ENCODE measurements around the gene DMKN. TPM values are rescaled to one million over a fixed set of nuclear protein-coding genes. Genes with fewer than 3 reads are reported as not detected.

Gene DMKN
- total RNA-seq, 2 donors from 2014 or later, result 50.9 to 80.5 TPM

DNA sequence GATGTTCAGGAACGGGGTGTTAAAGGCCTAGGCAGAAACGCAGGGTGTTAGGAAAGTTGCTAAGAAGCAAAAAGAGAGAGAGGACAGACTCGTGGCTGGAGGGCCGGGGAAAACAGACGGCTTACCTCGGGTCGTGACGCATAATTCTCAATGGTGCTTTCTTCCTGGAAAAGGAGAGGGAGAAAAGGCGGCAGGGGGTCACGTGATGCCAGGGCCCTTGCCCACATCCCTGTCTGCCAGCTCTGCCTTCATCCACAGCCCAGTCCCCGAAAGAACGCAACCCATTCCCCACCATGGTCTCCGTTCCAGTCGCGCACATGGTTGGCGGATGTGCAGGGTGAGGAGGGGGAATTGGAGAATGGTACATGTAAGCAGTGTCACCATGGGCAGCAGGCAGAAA, 24.8 kb downstream of the DMKN start:
- TF ChIP-seq, protein P1, sequence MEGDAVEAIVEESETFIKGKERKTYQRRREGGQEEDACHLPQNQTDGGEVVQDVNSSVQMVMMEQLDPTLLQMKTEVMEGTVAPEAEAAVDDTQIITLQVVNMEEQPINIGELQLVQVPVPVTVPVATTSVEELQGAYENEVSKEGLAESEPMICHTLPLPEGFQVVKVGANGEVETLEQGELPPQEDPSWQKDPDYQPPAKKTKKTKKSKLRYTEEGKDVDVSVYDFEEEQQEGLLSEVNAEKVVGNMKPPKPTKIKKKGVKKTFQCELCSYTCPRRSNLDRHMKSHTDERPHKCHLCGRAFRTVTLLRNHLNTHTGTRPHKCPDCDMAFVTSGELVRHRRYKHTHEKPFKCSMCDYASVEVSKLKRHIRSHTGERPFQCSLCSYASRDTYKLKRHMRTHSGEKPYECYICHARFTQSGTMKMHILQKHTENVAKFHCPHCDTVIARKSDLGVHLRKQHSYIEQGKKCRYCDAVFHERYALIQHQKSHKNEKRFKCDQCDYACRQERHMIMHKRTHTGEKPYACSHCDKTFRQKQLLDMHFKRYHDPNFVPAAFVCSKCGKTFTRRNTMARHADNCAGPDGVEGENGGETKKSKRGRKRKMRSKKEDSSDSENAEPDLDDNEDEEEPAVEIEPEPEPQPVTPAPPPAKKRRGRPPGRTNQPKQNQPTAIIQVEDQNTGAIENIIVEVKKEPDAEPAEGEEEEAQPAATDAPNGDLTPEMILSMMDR (IDR thresholded peaks at IDR 0.05), result no peak
- no peak for TF ChIP-seq POLR2AphosphoS5 (IDR thresholded peaks at IDR 0.05)
- no peak for TF ChIP-seq POLR2A (IDR thresholded peaks at IDR 0.05)
- DNase-seq (ENCODE audit: low spot score), result no peak
- H3K4me1 ChIP-seq (replicated peaks), result no peaks in the 10 kb centered on the region
- no peak overlapping the region for H3K27ac ChIP-seq
- 82% methylated on average over 16 of the region's 16 CpGs for WGBS
- no peaks in the 10 kb centered on the region for H3K9me3 ChIP-seq
- no peak overlapping the region for H3K4me3 ChIP-seq
- no peaks in the 10 kb centered on the region for H3K27me3 ChIP-seq (replicated peaks; ENCODE audit: insufficient read depth)
- intact Hi-C loops (cut with DNase I), result no loop called here
- no peaks in the 10 kb centered on the region for H3K36me3 ChIP-seq

DNA sequence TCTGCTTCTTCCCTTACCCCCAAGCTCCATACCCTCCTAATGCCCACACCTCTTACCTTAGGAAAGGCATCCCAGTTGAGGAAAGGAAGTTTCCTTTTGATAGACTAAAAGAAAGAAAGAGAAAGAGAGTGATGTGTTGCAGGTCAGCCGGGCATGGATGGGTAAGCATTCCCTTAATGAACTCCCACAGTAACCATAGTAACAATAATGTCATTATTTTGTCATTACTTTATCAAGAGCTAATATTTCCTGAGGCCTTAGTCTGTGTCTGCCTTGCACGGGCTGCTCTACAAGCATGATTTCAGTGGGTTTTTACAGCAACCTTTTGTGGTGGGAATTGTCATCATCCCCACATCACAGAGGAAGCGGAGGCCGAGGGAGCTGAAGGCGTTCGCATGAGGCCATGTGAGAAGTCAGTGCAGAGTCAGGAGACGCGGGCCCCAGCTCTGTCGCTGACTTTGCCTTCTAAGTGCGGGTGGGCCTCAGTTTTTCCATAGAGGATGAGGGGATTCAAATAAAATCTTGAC, 25.7 kb downstream of the DMKN start:
- Histone ChIP-seq H3K9me3 (no peaks in the 10 kb centered on the region), H3K27me3 (replicated peaks; ENCODE audit: insufficient read depth) (no peaks in the 10 kb centered on the region), H3K27ac (no peak overlapping the region), H3K4me3 (no peak overlapping the region), H3K36me3 (no peaks in the 10 kb centered on the region), H3K4me1 (replicated peaks) (no peaks in the 10 kb centered on the region)
- TF ChIP-seq POLR2AphosphoS5 (IDR thresholded peaks at IDR 0.05) (no peak), POLR2A (IDR thresholded peaks at IDR 0.05) (no peak)
- TF ChIP-seq, protein P1 (IDR thresholded peaks at IDR 0.05), result no peak
- intact Hi-C loops (cut with DNase I), result no loop called here
- 93% methylated on average over 10 of the region's 10 CpGs for WGBS
- no peak for DNase-seq (ENCODE audit: low spot score)

DNA sequence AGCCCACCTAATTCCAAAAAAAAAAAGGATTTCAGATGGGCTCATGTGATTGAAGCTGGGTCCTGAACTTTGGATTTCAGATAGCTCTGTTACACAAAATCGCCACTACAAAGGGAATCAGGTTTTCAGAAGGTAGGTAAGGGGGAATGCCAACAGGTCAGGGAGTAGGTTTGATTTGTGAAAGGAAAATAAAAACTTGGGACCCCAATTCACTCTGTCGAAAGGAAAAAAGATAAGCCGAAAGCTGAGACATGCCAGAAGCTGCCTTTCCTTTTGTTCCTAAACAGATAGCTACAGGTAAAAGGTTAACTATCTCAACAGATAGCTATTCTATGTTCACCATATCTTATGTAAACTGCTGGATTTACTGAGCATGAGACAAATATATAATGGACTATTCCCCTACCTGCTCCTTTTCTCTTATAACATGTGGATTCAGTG, 27.2 kb downstream of the DMKN start:
- no peaks in the 10 kb centered on the region for H3K36me3 ChIP-seq
- intact Hi-C loops (cut with DNase I), result no loop called here
- DNase-seq (ENCODE audit: low spot score), result no peak
- H3K9me3 ChIP-seq, result no peaks in the 10 kb centered on the region
- WGBS, result 74% methylated on average over 3 of the region's 3 CpGs
- no peaks in the 10 kb centered on the region for H3K27me3 ChIP-seq (replicated peaks; ENCODE audit: insufficient read depth)
- no peak overlapping the region for H3K4me3 ChIP-seq
- TF ChIP-seq, protein P1 (IDR thresholded peaks at IDR 0.05), result no peak
- no peak for TF ChIP-seq POLR2A (IDR thresholded peaks at IDR 0.05)
- no peak for TF ChIP-seq POLR2AphosphoS5 (IDR thresholded peaks at IDR 0.05)
- H3K4me1 ChIP-seq (replicated peaks), result no peaks in the 10 kb centered on the region
- no peak overlapping the region for H3K27ac ChIP-seq

DNA sequence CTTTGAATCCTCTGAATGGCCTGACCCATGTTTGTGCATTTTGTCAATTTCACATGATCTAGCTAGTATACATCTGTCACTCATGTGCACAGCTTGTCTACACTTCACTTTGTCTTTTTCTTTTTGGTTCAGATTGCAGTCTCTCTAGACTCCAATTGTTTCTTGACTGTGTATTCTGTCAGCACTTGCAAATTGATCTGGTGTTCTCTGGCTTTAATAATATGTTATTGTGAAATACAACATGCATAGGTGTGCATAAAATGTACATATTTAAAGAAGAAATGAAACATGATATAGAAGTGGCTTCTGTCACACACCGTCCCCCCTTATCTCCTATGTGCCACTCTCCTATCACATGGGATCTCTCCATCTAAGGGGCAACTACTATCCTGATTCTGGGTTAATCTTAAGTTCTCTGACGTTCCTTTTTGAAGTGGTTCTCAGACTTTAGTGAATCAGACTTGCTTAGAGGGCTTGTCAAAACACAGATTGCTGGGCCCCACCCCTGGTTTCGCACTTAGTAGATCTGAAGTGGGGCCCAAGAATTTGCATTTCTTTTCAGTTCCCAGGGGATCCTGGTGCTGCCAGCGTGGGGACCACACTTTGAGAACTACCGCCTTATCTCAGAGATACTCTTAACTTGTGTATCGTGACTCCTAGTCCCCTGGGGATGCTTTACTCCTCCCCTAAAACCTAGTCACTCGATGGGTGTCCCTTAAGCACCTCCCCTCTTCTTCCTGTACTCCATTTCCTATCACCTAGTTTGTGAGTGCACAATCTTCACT, 29.0 kb downstream of the DMKN start:
- Histone ChIP-seq H3K4me1 (replicated peaks) (no peaks in the 10 kb centered on the region), H3K36me3 (no peaks in the 10 kb centered on the region), H3K27me3 (replicated peaks; ENCODE audit: insufficient read depth) (no peaks in the 10 kb centered on the region), H3K4me3 (no peak overlapping the region), H3K9me3 (no peaks in the 10 kb centered on the region), H3K27ac (no peak overlapping the region)
- DNase-seq (ENCODE audit: low spot score), result no peak
- intact Hi-C loops (cut with DNase I), result no loop called here
- WGBS, result 73% methylated on average over 7 of the region's 7 CpGs
- no peak for TF ChIP-seq POLR2AphosphoS5 (IDR thresholded peaks at IDR 0.05)
- TF ChIP-seq, protein P1 (IDR thresholded peaks at IDR 0.05), result no peak

DNA sequence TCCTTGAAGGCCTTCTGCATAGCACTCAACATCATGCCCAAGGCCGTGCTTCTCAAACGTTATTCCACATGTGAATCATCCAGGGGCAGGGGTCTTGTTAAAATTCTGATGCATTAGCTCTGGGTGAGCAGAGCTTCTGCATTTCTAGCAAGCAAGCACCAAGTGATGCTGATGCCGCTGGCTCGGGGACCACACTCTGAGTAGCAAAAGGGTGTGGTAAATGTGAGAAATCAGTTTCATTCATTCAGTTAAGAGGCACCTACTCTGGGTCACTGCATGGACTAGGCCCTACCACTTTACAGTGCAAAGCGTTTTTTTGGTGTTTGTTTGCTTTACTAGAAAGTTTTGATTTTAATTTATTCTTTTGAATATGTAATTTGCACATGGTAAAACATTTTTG, 30.4 kb downstream of the DMKN start:
- TF ChIP-seq POLR2A (IDR thresholded peaks at IDR 0.05) (no peak), POLR2AphosphoS5 (IDR thresholded peaks at IDR 0.05) (no peak)
- TF ChIP-seq, protein P1 (IDR thresholded peaks at IDR 0.05), result no peak
- DNase-seq (ENCODE audit: low spot score), result no peak
- Histone ChIP-seq H3K36me3 (no peaks in the 10 kb centered on the region), H3K27ac (no peak overlapping the region), H3K4me1 (replicated peaks) (no peaks in the 10 kb centered on the region), H3K27me3 (replicated peaks; ENCODE audit: insufficient read depth) (no peaks in the 10 kb centered on the region), H3K9me3 (no peaks in the 10 kb centered on the region), H3K4me3 (no peak overlapping the region)
- WGBS, result 71% methylated on average over 5 of the region's 5 CpGs
- intact Hi-C loops (cut with DNase I), result no loop called here
